Mucosa of descending colon (tissue), 3 donors: ENCODE results near the gene ITGB7. TPM values are rescaled to one million over a fixed set of nuclear protein-coding genes. Genes with fewer than 3 reads are reported as not detected.

Source experiments
- ATAC-seq: fragments of 200-7000 bp; cut with Tn5 transposase; one replicate; pipeline ENCODE4 v1.9.1; 2020; ENCODE audit warnings: mild to moderate bottlenecking, moderate library complexity
- DNase-seq, 3 donors: peaks; one replicate each; pipeline ENCODE4 v3.0.0-alpha.2; 2020
- H3K36me3 ChIP-seq: fragments of 200-600 bp; one replicate; pipeline ENCODE4 v1.8.0; 2021; ENCODE audit warnings: low read depth, mild to moderate bottlenecking
- H3K4me1 ChIP-seq: fragments of 200-600 bp; one replicate; pipeline ENCODE4 v1.8.0; 2021; ENCODE audit warnings: low read depth, mild to moderate bottlenecking
- H3K4me3 ChIP-seq: fragments of 200-600 bp; one replicate; pipeline ENCODE4 v1.8.0; 2021; ENCODE audit warnings: mild to moderate bottlenecking
- H3K9me3 ChIP-seq: fragments of 200-600 bp; one replicate; pipeline ENCODE4 v1.8.0; 2021; ENCODE audit warnings: mild to moderate bottlenecking
- CTCF ChIP-seq: fragments of 200-600 bp; IDR thresholded peaks from one replicate; pipeline ENCODE4 v1.8.0; 2022; ENCODE audit warnings: antibody characterized with exemption, mild to moderate bottlenecking
- intact Hi-C, 2 donors: fragments of 100-400 bp; cut with DNase I in 1 of 2; cut with micrococcal nuclease in 1 of 2; formaldehyde crosslinking; loops; one replicate each; pipeline versions ENCODE4 v1.11.0 to v1.11.1; 2022; cut with DNase I, micrococcal nuclease
- total RNA-seq, 3 donors: library from RNA; stranded (reverse); fragmentation: NEBNext Ultra II Directional in 2 of 3; extraction: Animal tissue kit (Norgen Biotek cat#: 25700) in 2 of 3; gene quantifications; one replicate each; pipeline versions ENCODE4 v1.2.1 to v1.2.4, GENCODE V29; 2021 to 2023
- donor health status: DM: no; HTN: no; CAD: no; lungs with moderate emphysema.
- donor health status: DM: no; HTN: no; CAD: no.
- donor health status: DM: no; HTN: yes; CAD: no.

The ITGB7 gene
- total RNA-seq, 3 donors from 2014 or later: 6.2 to 13.8 (median 7.3) TPM

DNA sequence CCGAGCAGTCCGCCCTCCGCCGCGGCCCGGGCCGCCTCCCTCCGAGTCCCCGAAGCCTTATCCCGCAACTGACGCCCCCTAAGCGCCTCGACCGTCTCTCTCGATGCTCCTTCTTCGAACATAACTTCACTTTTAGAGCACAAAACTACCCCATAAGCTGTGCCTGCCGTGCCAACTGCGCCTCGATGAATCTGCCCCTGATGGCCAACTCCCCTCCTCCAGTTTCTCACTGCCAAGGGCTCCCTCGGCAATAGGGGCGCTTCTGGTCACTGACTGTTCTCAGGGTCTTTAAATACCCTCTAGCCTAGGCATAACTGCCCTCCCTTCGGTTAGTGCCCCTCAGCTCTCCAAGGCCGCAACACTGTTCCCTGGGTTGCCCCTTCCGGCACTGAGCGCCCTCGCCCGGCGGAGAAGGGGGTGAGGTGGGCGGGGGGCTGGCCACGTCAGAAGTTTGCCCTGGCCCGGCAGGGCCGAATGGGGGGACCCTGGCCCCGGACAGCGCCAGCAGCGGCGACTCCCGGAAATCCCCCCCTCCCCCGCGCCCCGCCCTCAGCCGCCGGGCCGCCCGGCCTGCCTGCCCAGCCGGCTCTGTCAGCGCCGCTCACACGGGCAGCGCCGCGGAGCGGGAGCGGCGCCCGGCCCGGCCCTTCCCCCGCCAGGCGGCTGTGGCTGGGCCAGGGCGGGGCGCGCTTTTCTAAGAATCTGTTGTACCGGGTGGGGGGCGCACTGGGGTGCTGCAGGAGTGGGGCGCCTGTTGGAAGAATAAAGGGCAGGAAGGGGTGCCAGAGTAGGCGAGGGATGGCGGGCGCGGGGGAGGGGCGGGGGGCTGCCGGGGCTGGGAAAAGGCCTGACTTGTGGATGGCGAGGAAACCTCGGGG is 14.4 kb upstream of the ITGB7 start:
- no peak for TF ChIP-seq CTCF
- ATAC-seq: peak; percentile 66
- no peaks in the 10 kb centered on the region for H3K9me3 ChIP-seq
- H3K36me3 ChIP-seq: no peaks in the 10 kb centered on the region
- H3K4me3 ChIP-seq: peak overlapping the region; percentile 7
- intact Hi-C loops: no loop called here
- peaks cover 63% of the 10 kb centered on the region for H3K4me1 ChIP-seq
- peak; percentile 79 to 90 (median 89) for DNase-seq

GRCh38 chr12:53220694-53221202 is 13.7 kb upstream of the ITGB7 start:
- ATAC-seq (peak; percentile 78), DNase-seq (peak; percentile 92 to 95 (median 94))
- Histone ChIP-seq H3K4me3 (peak overlapping the region; percentile 7), H3K4me1 (peaks cover 66% of the 10 kb centered on the region), H3K36me3 (no peaks in the 10 kb centered on the region), H3K9me3 (no peaks in the 10 kb centered on the region)
- no peak for TF ChIP-seq CTCF
- intact Hi-C loops: no loop called here

DNA sequence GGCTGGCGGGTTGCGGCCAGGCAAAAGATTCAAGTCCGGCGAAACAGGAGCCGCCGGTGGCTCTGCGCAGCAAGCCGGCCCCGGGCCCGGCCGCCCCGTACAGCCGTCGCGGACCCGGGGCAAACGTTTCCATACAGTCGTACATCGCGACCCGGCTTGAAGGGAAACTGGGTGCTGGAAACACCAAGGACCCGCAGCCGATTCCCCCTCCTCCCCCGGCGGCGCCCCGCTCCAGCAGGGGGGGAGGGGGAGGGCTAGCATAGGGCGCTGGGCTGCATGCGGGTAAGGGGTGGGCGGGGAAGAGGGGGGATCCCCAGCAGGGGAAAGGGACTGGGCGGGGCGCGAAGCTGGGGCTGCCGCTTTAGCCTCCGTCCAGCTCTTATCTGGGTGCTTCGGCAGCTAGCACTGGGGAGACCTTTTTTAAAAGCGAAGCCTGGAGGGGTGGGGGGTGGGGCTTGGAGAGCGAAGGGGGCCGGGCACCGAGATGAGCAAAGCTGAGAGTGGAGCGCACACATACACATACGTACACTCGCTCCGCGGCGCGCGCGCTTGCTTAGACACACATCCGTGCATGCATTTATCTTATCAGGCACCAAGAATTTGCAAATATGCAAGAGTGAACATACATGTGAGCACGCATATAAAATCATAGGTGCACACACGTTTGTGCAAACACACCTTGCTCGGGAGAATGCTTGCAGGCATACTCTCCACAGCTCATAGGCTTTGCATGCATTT is 13.1 kb upstream of the ITGB7 start:
- Histone ChIP-seq H3K4me1 (peaks cover 65% of the 10 kb centered on the region), H3K36me3 (no peaks in the 10 kb centered on the region), H3K4me3 (peak overlapping the region; percentile 40), H3K9me3 (no peaks in the 10 kb centered on the region)
- TF ChIP-seq CTCF: no peak
- intact Hi-C loops: no loop called here
- DNase-seq (peak; percentile 81 to 91 (median 86)), ATAC-seq (peak; percentile 43)

DNA sequence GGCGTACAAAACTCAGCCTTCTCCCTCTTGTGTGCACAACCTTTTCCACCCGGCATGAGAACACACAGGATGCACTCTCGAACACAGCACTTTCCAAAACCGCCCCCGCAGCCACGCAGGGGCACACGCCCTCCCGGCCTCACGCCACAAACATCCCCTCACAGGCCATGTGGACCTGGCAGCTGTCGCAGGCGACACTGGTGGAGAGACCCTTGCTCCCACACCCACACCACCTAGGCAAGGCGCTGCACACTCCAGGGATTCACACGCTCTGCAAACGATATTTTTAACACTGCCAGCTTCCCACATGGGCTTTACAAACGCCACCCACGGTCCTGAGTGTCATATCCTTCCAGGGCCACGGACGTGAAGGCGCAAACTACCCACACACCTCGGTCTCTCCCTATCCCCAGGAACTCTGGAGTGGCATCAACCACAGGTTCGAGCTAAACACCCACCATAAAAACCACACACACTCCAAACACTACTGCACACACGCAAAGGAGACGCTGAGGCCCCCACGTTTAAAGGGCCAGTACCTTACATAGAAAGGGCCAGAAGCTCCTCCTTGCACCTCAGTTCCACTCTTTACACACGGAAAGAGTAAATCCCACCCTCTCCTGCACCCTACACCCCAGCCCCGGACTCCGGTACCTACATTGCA is 12.4 kb upstream of the ITGB7 start:
- DNase-seq (peak; percentile 58 to 77 (median 70)), ATAC-seq (no peak)
- intact Hi-C loops: no loop called here
- no peak for TF ChIP-seq CTCF
- H3K4me3 ChIP-seq: peak overlapping the region; percentile 40
- peaks cover 58% of the 10 kb centered on the region for H3K4me1 ChIP-seq
- H3K36me3 ChIP-seq: no peaks in the 10 kb centered on the region
- H3K9me3 ChIP-seq: no peaks in the 10 kb centered on the region

GRCh38 chr12:53218551-53219291 is 11.7 kb upstream of the ITGB7 start:
- TF ChIP-seq CTCF: no peak
- DNase-seq: peak in 2 of 3 donors; percentile 50 to 62
- no peak overlapping the region for H3K4me3 ChIP-seq
- intact Hi-C loops: no loop called here
- no peak for ATAC-seq
- no peaks in the 10 kb centered on the region for H3K9me3 ChIP-seq
- peaks cover 51% of the 10 kb centered on the region for H3K4me1 ChIP-seq
- H3K36me3 ChIP-seq: no peaks in the 10 kb centered on the region
